ENCODE data around the gene GTSF1L.

Gene GTSF1L

DNA sequence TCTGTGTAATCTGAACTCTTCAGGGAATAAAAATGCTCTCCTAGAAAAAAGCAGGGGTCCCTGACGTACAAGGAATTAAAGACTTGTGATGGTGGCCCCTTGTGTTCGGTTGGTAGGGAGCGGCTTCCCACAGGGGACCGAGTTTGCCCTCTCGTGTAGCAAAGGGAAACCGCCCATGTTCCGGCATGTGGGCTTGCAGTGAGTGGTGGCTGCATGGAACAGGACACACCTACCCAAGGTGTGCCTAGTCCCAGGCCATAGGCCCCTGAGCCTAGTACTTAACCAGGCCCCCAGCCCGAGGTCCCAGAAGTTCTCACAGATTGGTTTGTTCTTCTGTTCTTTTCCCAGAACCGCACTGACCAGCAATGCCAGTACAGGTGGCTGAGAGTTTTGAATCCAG is 44.4 kb downstream of the GTSF1L start:
- H3K27ac ChIP-seq (ENCODE audit: low read depth, low read length), result no peak overlapping the region
- no peaks in the 10 kb centered on the region for H3K36me3 ChIP-seq (ENCODE audit: insufficient read depth, low read length)
- no peak overlapping the region for H3K9ac ChIP-seq (ENCODE audit: low read length)
- H3K27me3 ChIP-seq (ENCODE audit: control insufficient read depth in 1 of 2, insufficient read depth in 2 of 2, low read length in 2 of 2), result no peaks in the 10 kb centered on the region
- H3K4me1 ChIP-seq (ENCODE audit: insufficient read depth, low read length), result no peaks in the 10 kb centered on the region
- no peak overlapping the region for H3K4me3 ChIP-seq (ENCODE audit: low read depth in 1 of 2, low read length in 2 of 2)
- no peaks in the 10 kb centered on the region for H3K9me3 ChIP-seq (ENCODE audit: low read length)

GRCh38 chr20:43681991-43682410 is 44.8 kb downstream of the GTSF1L start:
- Histone ChIP-seq H3K36me3 (ENCODE audit: insufficient read depth, low read length) (no peaks in the 10 kb centered on the region), H3K9ac (ENCODE audit: low read length) (no peak overlapping the region), H3K9me3 (ENCODE audit: low read length) (no peaks in the 10 kb centered on the region), H3K27me3 (ENCODE audit: control insufficient read depth in 1 of 2, insufficient read depth in 2 of 2, low read length in 2 of 2) (no peaks in the 10 kb centered on the region), H3K4me3 (ENCODE audit: low read depth in 1 of 2, low read length in 2 of 2) (no peak overlapping the region), H3K4me1 (ENCODE audit: insufficient read depth, low read length) (no peaks in the 10 kb centered on the region), H3K27ac (ENCODE audit: low read depth, low read length) (no peak overlapping the region)

- Histone ChIP-seq H3K4me3 (ENCODE audit: low read depth in 1 of 2, low read length in 2 of 2) (no peak overlapping the region), H3K27ac (ENCODE audit: low read depth, low read length) (no peak overlapping the region), H3K9ac (ENCODE audit: low read length) (no peak overlapping the region), H3K36me3 (ENCODE audit: insufficient read depth, low read length) (no peaks in the 10 kb centered on the region), H3K9me3 (ENCODE audit: low read length) (no peaks in the 10 kb centered on the region), H3K27me3 (ENCODE audit: control insufficient read depth in 1 of 2, insufficient read depth in 2 of 2, low read length in 2 of 2) (no peaks in the 10 kb centered on the region), H3K4me1 (ENCODE audit: insufficient read depth, low read length) (no peaks in the 10 kb centered on the region)
Observed at GRCh38 chr20:43681468-43681942, 45.3 kb downstream of the GTSF1L start.

- Histone ChIP-seq H3K9ac (ENCODE audit: low read length) (no peak overlapping the region), H3K27me3 (ENCODE audit: control insufficient read depth in 1 of 2, insufficient read depth in 2 of 2, low read length in 2 of 2) (no peaks in the 10 kb centered on the region), H3K36me3 (ENCODE audit: insufficient read depth, low read length) (no peaks in the 10 kb centered on the region), H3K9me3 (ENCODE audit: low read length) (no peaks in the 10 kb centered on the region), H3K4me3 (ENCODE audit: low read depth in 1 of 2, low read length in 2 of 2) (no peak overlapping the region), H3K27ac (ENCODE audit: low read depth, low read length) (no peak overlapping the region), H3K4me1 (ENCODE audit: insufficient read depth, low read length) (no peaks in the 10 kb centered on the region)
Observed at GRCh38 chr20:43680981-43681380, 45.8 kb downstream of the GTSF1L start.

- Histone ChIP-seq H3K4me3 (ENCODE audit: low read depth in 1 of 2, low read length in 2 of 2) (no peak overlapping the region), H3K27ac (ENCODE audit: low read depth, low read length) (no peak overlapping the region), H3K4me1 (ENCODE audit: insufficient read depth, low read length) (no peaks in the 10 kb centered on the region), H3K9ac (ENCODE audit: low read length) (no peak overlapping the region), H3K27me3 (ENCODE audit: control insufficient read depth in 1 of 2, insufficient read depth in 2 of 2, low read length in 2 of 2) (no peaks in the 10 kb centered on the region), H3K36me3 (ENCODE audit: insufficient read depth, low read length) (no peaks in the 10 kb centered on the region), H3K9me3 (ENCODE audit: low read length) (no peaks in the 10 kb centered on the region)
Observed at GRCh38 chr20:43676368-43676767, 50.4 kb downstream of the GTSF1L start.
